NCI-H524 (cell line): Measurements from ENCODE around the gene DPYSL5.
A peak's percentile ranks its signal among the peaks of the same experiment; 100 is the strongest.
"Not testable (repeated sequence)": the region's sequence is repeated elsewhere in the genome, so short reads cannot be mapped to it uniquely, and the experiment has no call there.

ENCODE experiments used
- DNase-seq, 2 experiments: peaks; one replicate each; lab custom pipeline; 2025; lab: John Stamatoyannopoulos, UW

The DPYSL5 gene

GRCh38 chr2:26847655-26848335 is at the start of gene DPYSL5:
Gene DPYSL5, plus strand, starts transcription at chr2:26848132. Its CDS starts 50,368 bp downstream, at chr2:26898500.
- peak; percentile 79 to 90 for DNase-seq

GRCh38 chr2:26801328-26801727 is 46.6 kb upstream of the DPYSL5 start:
- no peak for DNase-seq

- no peak for DNase-seq
Measured at GRCh38 chr2:26801796-26802195, 46.1 kb upstream of the DPYSL5 start.

GRCh38 chr2:26805241-26805676 is 42.7 kb upstream of the DPYSL5 start:
- DNase-seq = no peak

- DNase-seq = peak in 1 of 2 experiments; percentile 61
Measured at GRCh38 chr2:26807788-26808460, 40.0 kb upstream of the DPYSL5 start.

- no peak for DNase-seq
Measured at GRCh38 chr2:26809211-26809610, 38.7 kb upstream of the DPYSL5 start.

- no peak for DNase-seq
Measured at GRCh38 chr2:26809876-26810577, 37.9 kb upstream of the DPYSL5 start.

GRCh38 chr2:26811261-26811660 is 36.7 kb upstream of the DPYSL5 start:
- no peak for DNase-seq

GRCh38 chr2:26811791-26812694 is 35.9 kb upstream of the DPYSL5 start:
- DNase-seq = no peak

GRCh38 chr2:26812731-26813130 is 35.2 kb upstream of the DPYSL5 start:
- no peak for DNase-seq

- not testable (repeated sequence) for DNase-seq
Measured at GRCh38 chr2:26814072-26814765, 33.7 kb upstream of the DPYSL5 start.

- no peak for DNase-seq
Measured at GRCh38 chr2:26816893-26817292, 31.0 kb upstream of the DPYSL5 start.

GRCh38 chr2:26818255-26818654 is 29.7 kb upstream of the DPYSL5 start:
- DNase-seq = no peak

GRCh38 chr2:26818972-26819371 is 29.0 kb upstream of the DPYSL5 start:
- no peak for DNase-seq

- DNase-seq = no peak
Measured at GRCh38 chr2:26820932-26821331, 27.0 kb upstream of the DPYSL5 start.

GRCh38 chr2:26822877-26823276 is 25.1 kb upstream of the DPYSL5 start:
- no peak for DNase-seq

- no peak for DNase-seq
Measured at GRCh38 chr2:26838121-26838906, 9.6 kb upstream of the DPYSL5 start.

GRCh38 chr2:26840937-26841610 is 6.9 kb upstream of the DPYSL5 start:
- DNase-seq = peak; percentile 22 to 63

GRCh38 chr2:26843041-26843440 is 4.9 kb upstream of the DPYSL5 start:
- DNase-seq = no peak

- DNase-seq = peak; percentile 88 to 97
Measured at GRCh38 chr2:26845021-26845420, 2.9 kb upstream of the DPYSL5 start.
